HG03159 (cell line): Measurements from ENCODE around the gene ASB2.

Source experiments
- ATAC-seq: cut with Tn5 transposase; IDR thresholded peaks from one replicate; pipeline ENCODE4 v1.9.1; 2021; ENCODE audit warnings: mild to moderate bottlenecking, moderate library complexity; ENCODE audit not compliant: unreplicated experiment

ASB2 gene

GRCh38 chr14:94001501-94002396 lies 25.4 kb upstream of the ASB2 start:
- peak; percentile 63 for ATAC-seq

GRCh38 chr14:94001016-94001415 lies 24.6 kb upstream of the ASB2 start:
- no peak for ATAC-seq

- no peak for ATAC-seq
These were observed 23.9 kb upstream of the ASB2 start for GRCh38 chr14:94000267-94000666.

- no peak for ATAC-seq
These were observed 23.2 kb upstream of the ASB2 start for GRCh38 chr14:93999573-93999972.

GRCh38 chr14:93998871-93999403 lies 22.6 kb upstream of the ASB2 start:
- ATAC-seq = no peak

GRCh38 chr14:93997916-93998870 lies 21.8 kb upstream of the ASB2 start:
- ATAC-seq = no peak

- ATAC-seq = no peak
These were observed 20.7 kb upstream of the ASB2 start, which contains the start of gene CCDC197 for GRCh38 chr14:93997082-93997481. Gene CCDC197, plus strand, starts transcription at chr14:93997301. Its CDS starts 831 bp downstream, at chr14:93998132.

GRCh38 chr14:93996130-93996695 lies 19.8 kb upstream of the ASB2 start:
- no peak for ATAC-seq

- ATAC-seq = no peak
These were observed 18.7 kb upstream of the ASB2 start for GRCh38 chr14:93994919-93995682.

- ATAC-seq = no peak
These were observed 17.0 kb upstream of the ASB2 start for GRCh38 chr14:93993382-93993781.

GRCh38 chr14:93991649-93992048 lies 15.3 kb upstream of the ASB2 start:
- no peak for ATAC-seq

- ATAC-seq = no peak
These were observed 14.8 kb upstream of the ASB2 start for GRCh38 chr14:93991212-93991611.

- peak; percentile 73 for ATAC-seq
These were observed 13.6 kb upstream of the ASB2 start for GRCh38 chr14:93989939-93990338.

- no peak for ATAC-seq
These were observed 11.6 kb upstream of the ASB2 start for GRCh38 chr14:93987815-93988476.

- no peak for ATAC-seq
These were observed 11.0 kb upstream of the ASB2 start for GRCh38 chr14:93987376-93987775.

GRCh38 chr14:93986955-93987354 lies 10.6 kb upstream of the ASB2 start:
- ATAC-seq = no peak

- no peak for ATAC-seq
These were observed 8.6 kb upstream of the ASB2 start for GRCh38 chr14:93984987-93985410.

GRCh38 chr14:93984070-93984469 lies 7.7 kb upstream of the ASB2 start:
- no peak for ATAC-seq

GRCh38 chr14:93982230-93983007 lies 6.0 kb upstream of the ASB2 start:
- no peak for ATAC-seq
